GM21423 (cell line): ENCODE results near the gene FUT2.
"Not testable (repeated sequence)": the region's sequence is repeated elsewhere in the genome, so short reads cannot be mapped to it uniquely, and the experiment has no call there.

Experiments
- ATAC-seq: cut with Tn5 transposase; IDR thresholded peaks from one replicate; pipeline ENCODE4 v1.9.1; 2021; ENCODE audit warnings: mild to moderate bottlenecking, moderate library complexity; ENCODE audit not compliant: unreplicated experiment

Gene FUT2

GRCh38 chr19:48698046-48698445 lies 2.3 kb downstream of the FUT2 start:
- ATAC-seq, result no peak

GRCh38 chr19:48702701-48703100 lies 6.9 kb downstream of the FUT2 start:
- no peak for ATAC-seq

GRCh38 chr19:48703316-48703715 lies 7.5 kb downstream of the FUT2 start:
- ATAC-seq, result no peak

GRCh38 chr19:48705431-48705830 lies 9.7 kb downstream of the FUT2 start:
- no peak for ATAC-seq

- ATAC-seq, result no peak
Measured at GRCh38 chr19:48708471-48708870, 12.7 kb downstream of the FUT2 start.

GRCh38 chr19:48711106-48711662 lies 15.4 kb downstream of the FUT2 start:
- no peak for ATAC-seq

GRCh38 chr19:48713041-48713863 lies 17.5 kb downstream of the FUT2 start:
- ATAC-seq, result no peak

- ATAC-seq, result peak; percentile 90
Measured at GRCh38 chr19:48713864-48714755, 18.3 kb downstream of the FUT2 start.

GRCh38 chr19:48714759-48715675 lies 19.2 kb downstream of the FUT2 start:
- no peak for ATAC-seq

GRCh38 chr19:48715681-48716171 lies 20.0 kb downstream of the FUT2 start:
- no peak for ATAC-seq

- no peak for ATAC-seq
Measured at GRCh38 chr19:48716562-48717291, 21.0 kb downstream of the FUT2 start.

GRCh38 chr19:48718106-48718505 lies 22.3 kb downstream of the FUT2 start:
- ATAC-seq, result not testable (repeated sequence)

- no peak for ATAC-seq
Measured at GRCh38 chr19:48718711-48719231, 23.0 kb downstream of the FUT2 start.

- no peak for ATAC-seq
Measured at GRCh38 chr19:48719263-48720171, 23.7 kb downstream of the FUT2 start, which contains the start of gene MAMSTR. TSS of gene MAMSTR (minus strand) at chr19:48719725. CDS start at chr19:48719031, 694 bp downstream.

- ATAC-seq, result no peak
Measured at GRCh38 chr19:48720251-48720612, 24.5 kb downstream of the FUT2 start.

- peak; percentile 67 for ATAC-seq
Measured at GRCh38 chr19:48720613-48721296, 25.0 kb downstream of the FUT2 start.

GRCh38 chr19:48722196-48722708 lies 26.5 kb downstream of the FUT2 start:
- no peak for ATAC-seq
